M059J (cell line): Measurements from ENCODE around the gene CENPH. TPM values are rescaled to one million over a fixed set of nuclear protein-coding genes. Genes with fewer than 3 reads are reported as not detected.
A peak's percentile ranks its signal among the peaks of the same experiment; 100 is the strongest.
"Not testable (repeated sequence)": the region's sequence is repeated elsewhere in the genome, so short reads cannot be mapped to it uniquely, and the experiment has no call there.

Source experiments
- DNase-seq: peaks from one replicate; pipeline ENCODE4 v3.0.0-alpha.2; 2012; ENCODE audit warnings: low read depth
- total RNA-seq: library from RNA; depleted of rRNA; stranded (reverse); fragments of >200 nt; shearing (Covaris generic); gene quantifications from 2 replicates; pipeline ENCODE4 v1.2.3, GENCODE V29; 2014; rRNA removed

The CENPH gene, protein sequence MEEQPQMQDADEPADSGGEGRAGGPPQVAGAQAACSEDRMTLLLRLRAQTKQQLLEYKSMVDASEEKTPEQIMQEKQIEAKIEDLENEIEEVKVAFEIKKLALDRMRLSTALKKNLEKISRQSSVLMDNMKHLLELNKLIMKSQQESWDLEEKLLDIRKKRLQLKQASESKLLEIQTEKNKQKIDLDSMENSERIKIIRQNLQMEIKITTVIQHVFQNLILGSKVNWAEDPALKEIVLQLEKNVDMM
- 36.2 and 46.0 TPM in 2 replicates for total RNA-seq

DNA sequence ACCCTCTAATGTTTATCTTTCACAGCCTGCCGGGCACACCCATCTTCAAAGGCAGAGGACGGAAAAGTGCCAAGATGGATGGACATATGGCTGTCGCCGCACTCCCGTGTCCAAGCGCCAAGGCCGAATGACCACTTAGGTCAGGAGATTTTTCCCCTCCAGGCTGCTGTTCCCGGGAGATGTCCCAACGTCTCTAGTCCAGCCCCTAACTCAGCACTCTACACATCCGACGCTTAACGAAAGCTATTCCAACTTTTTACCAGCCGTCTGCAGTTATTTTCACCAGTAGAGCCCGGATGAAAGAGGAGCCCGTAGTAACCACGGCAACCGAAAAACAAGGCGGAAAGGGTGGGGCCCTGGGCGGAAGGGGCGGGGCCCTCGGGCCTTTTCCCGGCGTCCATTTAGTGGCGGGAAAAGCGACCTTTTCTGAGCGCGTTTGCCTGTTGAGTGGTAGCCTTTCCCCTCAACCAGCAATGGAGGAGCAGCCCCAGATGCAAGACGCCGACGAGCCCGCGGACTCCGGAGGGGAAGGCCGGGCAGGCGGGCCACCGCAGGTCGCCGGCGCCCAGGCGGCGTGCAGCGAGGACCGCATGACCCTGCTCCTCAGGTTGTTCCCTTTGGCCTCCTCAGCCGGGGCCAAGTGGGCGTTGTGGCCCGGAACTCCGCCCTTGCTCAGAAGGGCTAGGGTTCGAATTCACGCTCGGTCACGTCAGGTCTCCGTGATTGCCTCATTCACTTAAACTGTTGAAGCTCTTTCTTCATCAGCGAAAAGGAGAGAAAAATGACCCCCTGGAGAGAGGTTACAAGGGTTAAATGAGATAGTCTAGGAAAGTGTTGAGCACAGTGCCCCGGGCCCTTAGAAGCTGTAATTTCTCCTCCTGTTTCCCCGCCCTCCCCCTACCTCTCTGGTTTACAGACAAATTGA lies at the start of gene CENPH:
CENPH (plus strand) TSS at position 422 of the 925 bp plus-strand sequence; CDS start at position 474, 52 bp downstream.
- DNase-seq: peak; percentile 94

DNA sequence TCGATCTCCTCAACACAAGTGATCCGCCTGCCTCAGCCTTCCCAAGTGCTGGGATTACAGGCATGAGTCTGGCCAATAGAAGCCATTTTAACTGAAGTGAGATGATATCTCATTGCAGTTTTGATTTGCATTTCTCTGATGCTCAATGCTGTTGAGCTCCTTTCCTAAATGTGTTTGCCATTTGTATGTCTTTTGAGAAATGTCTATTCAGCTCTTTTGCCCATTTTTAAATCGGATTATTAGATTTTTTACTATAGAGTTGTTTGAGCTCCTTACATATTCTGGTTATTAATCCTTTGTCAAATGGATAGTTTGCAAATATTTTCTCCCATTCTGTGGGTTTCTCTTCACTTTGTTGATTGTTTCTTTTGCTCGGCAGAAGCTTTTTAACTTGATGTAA lies 49.1 kb upstream of the CENPH start:
- DNase-seq: not testable (repeated sequence)

DNA sequence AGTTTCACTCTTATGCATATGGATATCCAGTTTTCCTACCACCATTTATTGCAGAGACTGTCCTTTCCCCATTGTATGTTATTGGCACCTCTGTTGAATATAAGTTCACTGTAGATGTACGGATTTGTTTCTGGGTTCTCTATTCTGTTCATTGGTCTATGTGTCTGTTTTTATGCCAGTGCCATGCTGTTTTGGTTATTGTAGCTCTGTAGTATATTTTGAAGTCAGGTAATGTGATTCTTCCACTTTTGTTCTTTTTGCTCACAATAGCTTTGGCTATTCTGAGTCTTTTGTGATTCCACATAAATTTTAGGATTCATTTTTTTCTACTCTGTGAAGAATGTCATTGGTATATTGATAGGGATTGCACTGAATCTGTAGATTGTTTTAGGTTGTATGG lies 48.6 kb upstream of the CENPH start:
- no peak for DNase-seq

DNA sequence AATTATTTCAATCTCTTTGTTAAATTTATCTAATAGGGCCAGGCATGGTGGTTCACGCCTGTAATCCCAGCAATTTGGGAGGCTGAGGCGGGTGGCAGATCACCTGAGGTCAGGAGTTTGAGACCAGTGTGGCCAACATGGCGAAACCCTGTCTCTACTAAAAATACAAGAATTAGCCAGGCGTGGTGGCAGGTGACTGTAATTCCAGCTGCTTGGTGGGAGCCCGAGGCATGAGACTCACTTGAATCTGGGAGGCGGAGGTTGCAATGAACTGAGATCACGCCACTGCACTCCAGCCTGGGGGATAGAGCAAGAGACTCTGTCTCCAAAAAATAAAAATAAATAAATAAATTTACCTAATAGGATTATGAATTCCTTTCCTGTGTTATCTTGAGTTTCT lies 40.8 kb upstream of the CENPH start:
- not testable (repeated sequence) for DNase-seq

DNA sequence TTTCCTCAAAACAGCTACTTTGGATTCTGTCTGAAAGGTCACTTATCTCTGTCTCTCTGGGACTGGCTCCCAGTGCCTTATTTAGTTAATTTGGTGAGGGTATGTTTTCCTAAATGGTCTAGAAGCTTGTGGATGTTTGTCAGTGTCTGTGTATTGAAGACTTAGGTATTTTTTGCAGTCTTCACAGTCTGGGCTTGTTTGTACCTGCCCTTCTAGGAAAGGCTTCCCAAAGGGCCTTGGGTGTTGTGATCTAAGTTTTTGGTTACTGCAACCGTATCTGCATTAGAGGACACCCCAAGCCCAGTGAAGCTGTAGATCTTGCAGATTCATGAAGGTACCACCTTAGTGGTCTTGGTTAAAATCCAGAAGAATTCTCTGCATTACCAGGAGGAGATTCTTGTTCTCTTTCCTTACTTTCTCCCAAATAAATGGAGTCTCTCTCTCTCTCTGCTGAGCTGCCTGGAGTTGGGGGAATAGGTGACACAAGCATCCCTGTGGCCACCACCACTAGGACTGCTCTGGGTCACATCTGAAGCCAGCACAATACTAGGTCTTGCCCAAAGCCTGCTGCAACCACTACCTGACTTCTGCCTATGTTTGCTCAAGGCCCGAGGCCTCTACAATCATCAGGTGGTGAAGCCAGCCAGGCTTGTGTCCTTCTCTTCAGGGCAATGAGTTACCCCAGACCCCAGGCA lies 40.3 kb upstream of the CENPH start:
- DNase-seq: no peak

DNA sequence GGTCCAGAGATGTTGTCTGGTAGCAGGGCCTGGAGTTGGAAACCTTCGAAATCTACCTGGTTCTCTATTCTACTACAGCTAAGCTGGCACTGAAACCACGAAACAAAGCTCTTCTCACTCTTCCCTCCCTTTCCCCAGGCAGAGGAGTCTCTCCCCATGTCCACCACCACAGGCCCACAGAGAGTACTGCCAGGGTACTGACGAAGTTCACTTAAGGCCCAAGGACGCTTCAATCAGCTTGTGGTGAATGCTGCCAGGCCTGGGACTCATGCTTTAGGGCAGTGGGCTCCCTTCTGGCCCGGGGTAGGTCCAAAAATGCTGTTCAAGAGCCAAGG lies 39.7 kb upstream of the CENPH start:
- DNase-seq: no peak

DNA sequence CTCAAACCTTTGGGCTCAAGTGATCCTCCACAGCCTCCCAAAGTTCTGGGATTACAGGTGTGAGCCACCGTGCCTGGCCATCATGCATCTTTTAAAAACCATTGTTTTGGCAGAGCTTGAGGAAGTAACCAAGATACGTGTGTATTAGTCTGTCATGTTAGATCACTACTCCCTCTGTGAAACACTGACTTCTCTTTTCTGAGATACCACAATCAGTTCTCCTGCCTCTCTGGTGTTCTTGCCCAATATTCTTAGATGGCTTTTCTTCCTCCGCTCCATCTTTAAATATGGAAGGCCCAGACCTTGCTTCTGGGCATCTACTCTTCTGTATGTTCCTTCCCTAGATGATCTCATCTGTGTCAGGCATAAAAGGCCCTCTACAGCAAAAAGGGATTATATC lies 36.7 kb upstream of the CENPH start:
- DNase-seq: no peak

DNA sequence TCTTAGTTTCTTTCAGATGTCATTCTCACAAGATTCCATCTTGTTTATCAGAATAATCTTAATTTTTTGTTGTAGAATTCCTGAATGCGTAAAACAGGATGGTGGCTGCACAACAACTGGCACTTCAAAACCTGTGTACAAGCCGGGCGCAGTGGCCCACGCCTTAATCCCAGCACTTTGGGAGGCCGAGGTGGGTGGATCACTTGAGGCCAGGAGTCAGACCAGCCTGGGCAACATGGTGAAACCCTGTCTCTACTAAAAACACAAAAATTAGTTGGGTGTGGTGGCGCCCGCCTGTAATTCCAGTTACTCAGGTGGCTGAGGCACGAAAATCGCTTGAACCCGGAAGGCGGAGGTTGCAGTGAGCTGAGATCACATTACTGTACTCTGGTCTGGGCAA lies 32.9 kb upstream of the CENPH start:
- DNase-seq: no peak

DNA sequence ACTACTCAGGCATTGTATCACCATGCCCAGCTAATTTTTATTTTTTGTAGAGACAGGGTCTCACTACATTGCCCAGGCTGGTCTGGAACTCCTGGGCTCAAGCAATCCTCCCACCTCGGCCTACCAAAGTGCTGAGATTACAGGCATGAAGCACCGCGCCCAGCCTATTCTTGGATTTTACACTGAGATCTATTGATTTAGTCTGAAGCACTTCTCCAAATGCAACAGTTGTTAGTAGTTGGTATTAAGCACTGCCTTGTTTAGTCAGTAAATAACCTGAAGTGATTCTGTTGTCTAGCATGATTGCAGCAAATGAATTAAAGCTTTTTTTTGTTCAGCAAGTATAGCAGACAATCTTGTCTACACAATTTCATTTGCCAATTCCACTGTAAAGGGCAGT lies 31.3 kb upstream of the CENPH start:
- DNase-seq: no peak

DNA sequence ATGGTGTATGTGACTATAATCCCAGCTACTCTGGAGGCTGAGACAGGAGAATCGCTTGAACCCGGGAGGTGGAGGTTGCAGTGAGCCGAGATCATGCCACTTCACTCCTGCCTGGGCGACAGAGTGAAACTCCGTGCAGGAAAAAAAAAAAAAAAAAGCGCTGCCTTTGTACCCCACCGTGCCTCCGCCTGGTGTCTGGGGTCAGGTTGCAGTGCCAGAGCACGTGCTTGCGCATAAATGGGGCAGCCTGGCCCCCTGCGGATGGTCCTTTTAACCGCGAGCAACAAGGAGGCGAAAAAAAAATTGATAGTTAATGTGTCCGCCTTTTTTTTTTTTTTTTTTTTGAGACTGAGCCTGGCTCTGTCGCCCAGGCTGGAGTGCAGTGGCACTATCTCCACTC lies 28.7 kb upstream of the CENPH start:
- DNase-seq: no peak

DNA sequence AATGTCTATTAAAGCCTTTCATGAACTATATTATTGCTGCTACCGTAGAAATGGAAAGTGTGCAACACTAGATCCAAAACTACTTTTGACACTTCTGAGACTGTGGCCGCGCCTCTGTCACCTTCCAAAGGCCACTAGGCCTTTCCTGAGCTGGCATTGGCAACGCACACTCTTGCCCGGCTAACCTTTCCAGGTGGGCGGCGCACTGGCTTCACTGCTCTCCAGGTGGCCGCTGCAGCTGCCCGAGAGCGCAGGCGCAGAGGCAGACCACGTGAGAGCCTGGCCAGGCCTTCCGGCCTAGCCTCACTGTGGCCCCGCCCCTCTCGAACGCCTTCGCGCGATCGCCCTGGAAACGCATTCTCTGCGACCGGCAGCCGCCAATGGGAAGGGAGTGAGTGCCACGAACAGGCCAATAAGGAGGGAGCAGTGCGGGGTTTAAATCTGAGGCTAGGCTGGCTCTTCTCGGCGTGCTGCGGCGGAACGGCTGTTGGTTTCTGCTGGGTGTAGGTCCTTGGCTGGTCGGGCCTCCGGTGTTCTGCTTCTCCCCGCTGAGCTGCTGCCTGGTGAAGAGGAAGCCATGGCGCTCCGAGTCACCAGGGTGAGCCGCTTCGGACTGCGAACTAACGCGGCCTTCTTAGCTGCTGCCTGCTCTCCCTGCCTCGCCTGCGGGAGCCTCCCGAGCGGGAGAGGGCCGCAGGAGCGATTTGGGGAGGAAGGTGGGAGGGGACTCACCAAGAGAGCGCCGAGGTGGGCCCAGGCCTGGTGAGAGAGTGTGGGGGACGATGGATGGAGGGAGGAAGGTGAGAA lies 22.5 kb upstream of the CENPH start, which contains the start of gene CCNB1:
CCNB1 (plus strand) TSS at position 465 of the 807 bp plus-strand sequence; CDS start at position 578, 113 bp downstream.
- DNase-seq: peak; percentile 98

DNA sequence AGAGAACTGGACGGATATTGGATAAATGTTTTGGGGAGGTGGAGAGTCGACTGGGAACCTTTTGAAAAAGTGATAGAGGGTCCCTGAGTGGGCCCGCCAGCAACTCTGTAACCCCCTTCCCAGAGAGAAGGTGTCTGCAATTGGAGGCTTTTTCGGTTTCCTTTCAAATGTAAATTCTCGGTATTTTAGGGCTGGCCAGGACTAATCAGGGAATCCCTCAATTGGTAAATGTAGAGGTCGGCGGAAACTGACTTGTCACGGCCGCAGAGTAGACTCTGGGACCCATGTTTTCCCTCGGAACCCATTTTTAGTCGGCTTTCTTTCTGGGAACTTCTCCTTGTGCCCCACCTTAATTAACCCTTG lies 21.9 kb upstream of the CENPH start:
- DNase-seq: no peak

DNA sequence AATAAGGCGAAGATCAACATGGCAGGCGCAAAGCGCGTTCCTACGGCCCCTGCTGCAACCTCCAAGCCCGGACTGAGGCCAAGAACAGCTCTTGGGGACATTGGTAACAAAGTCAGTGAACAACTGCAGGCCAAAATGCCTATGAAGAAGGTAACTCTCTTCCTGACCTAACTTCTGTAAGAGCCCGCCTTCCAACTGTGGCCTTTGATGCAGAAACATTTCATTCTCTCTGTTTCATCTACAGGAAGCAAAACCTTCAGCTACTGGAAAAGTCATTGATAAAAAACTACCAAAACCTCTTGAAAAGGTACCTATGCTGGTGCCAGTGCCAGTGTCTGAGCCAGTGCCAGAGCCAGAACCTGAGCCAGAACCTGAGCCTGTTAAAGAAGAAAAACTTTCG lies 21.5 kb upstream of the CENPH start:
- no peak for DNase-seq

DNA sequence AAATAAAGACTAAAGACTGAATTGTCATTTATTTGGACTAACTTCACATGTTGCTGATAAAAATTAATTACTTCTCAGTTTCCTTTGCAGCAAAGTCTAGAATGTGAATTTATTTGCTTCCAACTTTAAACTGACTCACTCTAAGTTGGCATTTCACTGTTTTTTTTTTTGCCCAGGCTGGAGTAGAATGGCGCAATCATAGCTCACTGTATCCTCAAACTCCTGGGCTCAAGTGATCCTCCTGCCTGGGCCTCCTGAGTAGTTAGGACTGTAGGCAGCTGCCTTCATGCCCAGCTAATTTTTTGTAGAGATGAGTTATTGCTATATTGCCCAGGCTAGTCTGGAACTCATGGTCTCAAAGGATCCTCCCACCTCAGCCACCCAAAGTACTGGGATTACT lies 18.9 kb upstream of the CENPH start:
- DNase-seq: no peak

DNA sequence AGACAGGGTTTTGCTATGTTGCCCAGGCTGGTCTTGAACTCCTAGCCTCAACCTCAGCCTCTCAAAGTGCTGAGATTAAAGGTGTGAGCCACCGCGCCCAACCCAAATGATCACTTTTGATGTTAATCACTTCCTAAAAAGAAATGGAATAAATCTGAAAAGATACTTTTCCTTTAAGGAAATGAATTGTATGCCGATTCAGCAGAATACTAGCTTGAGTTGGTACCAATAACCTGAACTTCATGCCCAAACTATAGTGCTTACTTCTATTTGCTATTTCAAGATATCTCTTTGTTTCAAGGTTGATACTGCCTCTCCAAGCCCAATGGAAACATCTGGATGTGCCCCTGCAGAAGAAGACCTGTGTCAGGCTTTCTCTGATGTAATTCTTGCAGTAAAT lies 18.4 kb upstream of the CENPH start:
- no peak for DNase-seq

DNA sequence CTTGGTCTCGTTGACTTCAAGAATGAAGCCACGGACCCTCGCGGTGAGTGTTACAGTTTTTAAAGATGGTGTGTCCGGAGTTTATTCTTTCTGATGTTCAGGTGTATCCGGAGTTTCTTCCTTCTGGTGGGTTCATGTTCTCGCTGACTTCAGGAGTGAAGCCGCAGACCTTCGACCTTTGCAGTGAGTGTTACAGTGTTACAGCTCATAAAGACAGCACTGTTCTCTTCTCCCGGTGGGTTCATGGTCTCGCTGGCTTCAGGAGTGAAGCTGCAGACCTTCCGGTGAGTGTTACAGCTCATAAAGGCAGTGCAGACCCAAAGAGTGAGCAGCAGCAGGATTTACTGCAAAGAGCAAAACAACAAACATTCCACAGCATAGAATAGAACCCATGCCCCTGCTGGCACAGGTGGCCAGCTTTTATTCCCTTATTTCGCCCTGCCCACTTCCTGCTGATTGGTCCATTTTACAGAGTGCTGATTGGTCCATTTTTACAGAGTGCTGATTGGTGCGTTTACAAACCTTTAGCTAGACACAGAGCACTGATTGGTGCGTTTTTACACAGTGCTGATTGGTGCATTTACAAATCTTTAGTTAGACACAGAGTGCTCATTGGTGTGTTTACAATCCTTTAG lies 7.6 kb upstream of the CENPH start:
- not testable (repeated sequence) for DNase-seq

DNA sequence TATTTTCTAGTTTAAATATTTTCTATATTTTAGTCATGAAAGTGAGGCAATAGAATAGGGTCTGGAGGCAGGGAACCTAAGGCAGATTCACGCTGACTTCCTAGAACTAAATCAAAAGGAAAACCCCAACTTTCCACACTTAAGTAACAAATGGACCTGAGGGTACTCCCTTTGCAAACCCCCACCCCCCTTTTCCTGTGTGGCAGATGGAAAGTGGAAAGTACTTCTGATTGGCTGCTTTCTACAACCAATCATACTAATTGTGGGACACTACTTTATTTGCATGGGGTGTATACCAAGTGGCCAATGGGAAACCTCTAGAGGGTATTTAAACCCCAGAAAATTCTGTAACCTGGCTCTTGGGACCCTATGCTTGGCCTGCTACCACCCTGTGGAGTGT lies 4.8 kb upstream of the CENPH start:
- DNase-seq: no peak

DNA sequence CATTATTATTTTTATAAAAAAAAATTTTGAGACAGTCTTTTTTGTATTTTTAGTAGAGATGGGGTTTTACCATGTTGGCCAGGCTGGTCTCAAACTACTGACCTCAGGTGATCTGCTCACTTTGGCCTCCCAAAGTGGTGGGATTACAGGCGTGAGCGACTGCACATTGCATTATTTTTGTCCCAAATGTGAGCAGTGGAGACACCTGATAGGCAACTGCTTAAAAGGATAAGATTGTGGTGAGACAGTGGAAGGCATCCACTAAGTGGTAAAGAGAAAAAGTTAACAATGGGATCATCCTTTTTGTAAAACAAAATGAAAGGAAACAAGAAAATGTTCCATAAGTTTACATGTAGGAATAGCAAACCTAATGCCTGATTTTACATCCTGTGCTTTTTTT lies 2.0 kb upstream of the CENPH start:
- DNase-seq: no peak

DNA sequence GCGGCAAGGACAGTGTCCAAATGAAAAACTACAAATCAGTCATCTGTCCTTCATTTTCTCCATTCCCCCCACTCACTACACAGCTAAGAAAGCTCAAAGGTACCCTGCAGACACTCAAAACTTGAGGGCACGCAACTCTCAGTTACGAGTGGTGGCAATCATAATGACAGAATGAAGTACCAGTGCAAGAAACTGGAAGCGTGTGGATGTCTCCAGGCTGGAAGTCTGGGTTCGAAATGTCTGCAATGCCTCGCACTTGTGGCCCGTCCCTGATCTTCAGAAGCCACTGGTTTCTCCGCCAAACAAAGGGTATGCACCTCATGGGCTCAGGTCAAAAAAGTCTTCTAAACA lies 597 bp upstream of the CENPH start:
- no peak for DNase-seq

DNA sequence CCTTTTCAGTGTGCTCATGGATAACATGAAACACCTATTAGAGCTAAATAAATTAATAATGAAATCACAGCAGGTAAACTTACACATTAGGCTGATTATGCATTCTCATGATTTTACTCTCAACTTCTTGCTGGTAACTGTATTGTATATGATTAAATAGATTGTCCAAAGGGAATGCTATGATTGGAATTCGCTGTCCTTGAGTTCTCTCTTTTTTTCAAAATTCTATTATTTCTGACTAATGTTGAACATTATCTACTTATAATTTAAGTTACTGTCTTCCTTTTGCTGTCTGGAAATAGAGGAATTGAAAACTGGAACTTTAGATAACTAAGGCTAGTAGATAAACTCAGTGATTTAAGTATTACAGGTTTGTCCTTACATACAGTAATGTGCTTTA lies 13.1 kb downstream of the CENPH start:
- no peak for DNase-seq

DNA sequence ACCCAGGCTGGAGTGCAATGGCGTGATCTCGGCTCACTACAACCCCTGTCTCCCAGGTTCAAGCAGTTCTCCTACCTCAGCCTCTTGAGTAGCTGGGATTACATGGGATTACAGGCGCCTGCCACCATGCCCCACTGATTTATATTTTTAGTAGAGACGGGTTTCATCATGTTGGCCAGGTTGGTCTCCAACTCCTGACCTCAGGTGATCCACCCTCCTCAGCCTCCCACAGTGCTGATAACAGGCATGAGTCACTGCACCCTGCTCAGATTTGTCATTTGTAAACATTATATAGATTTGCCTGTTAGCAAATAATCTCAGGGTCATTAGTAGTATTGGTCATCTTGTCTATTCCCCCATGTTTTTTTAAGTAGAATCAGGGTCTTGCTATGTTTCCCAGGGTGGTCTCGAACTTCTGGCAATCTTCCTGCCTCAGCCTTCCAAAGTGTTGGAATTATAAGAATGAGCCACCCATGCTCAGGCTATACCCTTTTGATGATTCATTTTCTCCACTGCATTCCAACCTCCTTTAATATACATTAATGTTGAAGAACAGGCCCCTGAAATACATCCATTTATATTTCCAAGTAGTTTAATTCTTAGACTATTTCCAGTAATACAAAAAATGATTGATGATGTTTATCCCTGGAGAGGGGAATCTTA lies 17.3 kb downstream of the CENPH start:
- DNase-seq: peak; percentile 50
